ENCODE data around the gene IFNA17.
"Not testable (repeated sequence)": the region's sequence is repeated elsewhere in the genome, so short reads cannot be mapped to it uniquely, and the experiment has no call there.

The IFNA17 gene

DNA sequence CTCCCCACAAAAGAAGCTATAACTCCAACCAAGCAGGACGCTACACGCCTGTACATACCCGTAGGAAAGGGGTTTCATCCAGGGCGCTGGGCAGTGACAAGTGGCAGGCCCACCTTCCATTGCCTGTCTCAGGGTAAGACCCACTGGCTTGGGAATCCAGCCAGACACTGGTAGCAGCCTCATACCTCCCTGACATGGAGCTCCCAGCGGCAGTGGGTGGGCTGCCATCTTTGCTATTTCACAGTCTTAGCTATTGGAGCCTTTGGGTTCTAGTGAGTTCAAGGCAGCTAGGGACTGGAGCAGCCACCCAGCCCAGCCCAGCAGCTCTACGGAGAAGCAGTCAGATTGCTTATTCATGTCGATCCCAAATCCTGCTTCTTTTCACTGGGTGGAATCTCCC, 17.7 kb downstream of the IFNA17 start:
- no peak for DNase-seq

DNA sequence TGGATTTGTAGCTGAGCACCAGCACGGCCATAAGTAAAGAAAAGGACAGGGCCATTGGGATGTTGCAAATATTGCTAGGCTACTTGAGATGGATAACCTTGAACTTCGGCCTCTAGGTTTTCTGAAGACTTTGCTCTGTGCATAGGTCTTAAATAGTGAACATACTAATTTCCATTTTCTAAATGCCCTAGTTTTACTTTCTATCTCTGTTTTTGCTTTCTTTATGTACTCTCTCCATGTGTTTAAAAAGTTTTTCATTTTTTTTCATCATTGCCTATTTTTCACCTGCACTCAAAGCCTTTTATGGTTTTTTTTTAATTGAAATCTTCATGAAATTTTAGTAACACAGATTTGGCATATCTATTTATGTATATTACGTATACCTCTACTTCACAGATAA, 21.0 kb downstream of the IFNA17 start, which contains the start of gene IFNA10:
IFNA10 (minus strand) TSS at position 101 of the 400 bp plus-strand sequence; CDS start at position 55, 46 bp downstream.
- DNase-seq = not testable (repeated sequence)

DNA sequence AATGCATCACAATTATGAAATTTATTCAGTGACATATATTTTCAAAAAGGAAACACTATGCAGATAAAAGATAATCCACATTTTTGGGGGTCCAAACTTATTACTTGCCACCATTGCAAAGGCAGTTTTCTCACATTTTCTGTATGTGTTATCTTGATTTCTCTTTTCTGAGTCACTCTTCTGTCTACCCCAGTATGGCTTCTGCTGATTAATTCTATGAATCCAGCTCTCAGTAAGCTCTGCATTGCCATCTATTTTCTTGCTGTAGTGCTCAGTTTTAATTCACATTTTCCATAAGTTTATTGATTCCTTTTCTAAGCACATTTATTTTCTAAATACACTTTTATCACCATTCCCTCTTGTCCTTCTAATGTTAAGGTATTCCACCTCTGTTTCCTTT, 22.8 kb downstream of the IFNA17 start:
- no peak for DNase-seq

DNA sequence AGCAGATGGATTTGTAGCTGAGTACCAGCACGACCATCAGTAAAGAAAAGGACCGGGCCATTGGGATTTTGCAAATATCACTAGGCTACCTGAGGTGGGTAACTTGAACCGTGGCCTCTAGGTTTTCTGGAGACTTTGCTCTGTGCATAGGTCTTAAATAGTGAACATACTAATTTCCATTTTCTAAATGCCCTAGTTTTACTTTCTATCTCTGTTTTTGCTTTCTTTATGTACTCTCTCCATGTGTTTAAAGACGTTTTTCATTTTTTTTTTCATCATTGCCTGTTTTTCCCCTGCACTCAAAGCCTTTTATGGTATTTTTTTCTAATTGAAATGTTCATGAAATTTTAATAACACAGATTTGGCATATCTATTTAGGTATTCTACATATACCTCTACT, 25.9 kb downstream of the IFNA17 start, which contains the start of gene IFNA7:
IFNA7 (minus strand) TSS at position 101 of the 400 bp plus-strand sequence; CDS start at position 61, 40 bp downstream.
- not testable (repeated sequence) for DNase-seq

DNA sequence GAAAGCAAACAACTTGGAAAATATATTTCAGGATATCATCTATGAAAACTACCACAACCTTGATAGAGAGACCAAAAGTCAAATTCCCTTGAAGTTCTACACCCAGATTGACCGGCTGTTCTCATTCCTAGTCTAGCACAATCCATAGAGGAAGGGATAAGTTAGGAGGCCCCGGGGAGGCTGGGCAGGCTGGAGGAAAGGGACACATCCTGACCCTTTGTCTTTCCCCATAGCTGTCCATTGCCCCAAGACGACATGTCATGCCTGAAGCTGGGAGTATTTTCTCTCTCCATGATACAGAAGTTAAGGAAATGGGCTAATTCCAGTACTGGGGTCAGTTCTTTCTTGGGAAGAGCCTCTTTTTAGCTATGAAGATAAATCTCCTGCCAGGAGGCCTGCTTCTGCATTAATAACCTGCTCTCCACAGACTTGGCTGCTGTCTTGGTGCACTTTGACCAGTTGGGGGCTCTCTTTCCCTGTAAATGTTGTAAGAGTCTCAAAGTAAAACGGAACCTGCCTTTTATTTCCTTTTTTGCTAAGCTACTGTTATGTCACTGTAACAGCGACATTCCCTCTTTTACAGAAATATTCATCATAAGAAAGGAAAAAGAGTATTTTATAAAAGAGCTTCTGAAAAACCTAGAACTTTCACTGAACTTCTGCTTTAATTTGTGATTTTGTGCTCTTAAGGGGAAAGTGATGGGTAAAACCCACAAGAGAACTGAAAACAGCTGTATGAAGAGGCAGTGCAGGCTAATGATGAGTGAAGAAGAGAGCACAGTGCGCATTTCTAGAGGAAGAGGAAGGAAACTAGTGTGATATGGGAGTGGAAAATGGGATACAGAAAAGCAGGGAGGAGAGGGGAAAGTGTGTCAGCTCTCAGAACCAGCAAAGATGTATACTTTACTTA, 32.9 kb downstream of the IFNA17 start:
- DNase-seq = peak; percentile 26 to 38

DNA sequence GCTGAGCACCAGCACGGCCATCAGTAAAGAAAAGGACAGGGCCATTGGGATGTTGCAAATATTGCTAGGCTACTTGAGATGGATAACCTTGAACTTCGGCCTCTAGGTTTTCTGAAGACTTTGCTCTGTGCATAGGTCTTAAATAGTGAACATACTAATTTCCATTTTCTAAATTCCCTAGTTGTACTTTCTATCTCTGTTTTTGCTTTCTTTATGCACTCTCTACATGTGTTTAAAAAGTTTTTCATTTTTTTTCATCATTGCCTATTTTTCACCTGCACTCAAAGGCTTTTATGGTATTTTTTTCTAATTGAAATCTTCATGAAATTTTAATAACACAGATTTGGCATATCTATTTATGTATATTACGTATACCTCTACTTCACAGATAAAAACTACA, 40.5 kb downstream of the IFNA17 start, which contains the start of gene IFNA4:
IFNA4 (minus strand) TSS at position 101 of the 400 bp plus-strand sequence; CDS start at position 45, 56 bp downstream.
- DNase-seq = not testable (repeated sequence)

DNA sequence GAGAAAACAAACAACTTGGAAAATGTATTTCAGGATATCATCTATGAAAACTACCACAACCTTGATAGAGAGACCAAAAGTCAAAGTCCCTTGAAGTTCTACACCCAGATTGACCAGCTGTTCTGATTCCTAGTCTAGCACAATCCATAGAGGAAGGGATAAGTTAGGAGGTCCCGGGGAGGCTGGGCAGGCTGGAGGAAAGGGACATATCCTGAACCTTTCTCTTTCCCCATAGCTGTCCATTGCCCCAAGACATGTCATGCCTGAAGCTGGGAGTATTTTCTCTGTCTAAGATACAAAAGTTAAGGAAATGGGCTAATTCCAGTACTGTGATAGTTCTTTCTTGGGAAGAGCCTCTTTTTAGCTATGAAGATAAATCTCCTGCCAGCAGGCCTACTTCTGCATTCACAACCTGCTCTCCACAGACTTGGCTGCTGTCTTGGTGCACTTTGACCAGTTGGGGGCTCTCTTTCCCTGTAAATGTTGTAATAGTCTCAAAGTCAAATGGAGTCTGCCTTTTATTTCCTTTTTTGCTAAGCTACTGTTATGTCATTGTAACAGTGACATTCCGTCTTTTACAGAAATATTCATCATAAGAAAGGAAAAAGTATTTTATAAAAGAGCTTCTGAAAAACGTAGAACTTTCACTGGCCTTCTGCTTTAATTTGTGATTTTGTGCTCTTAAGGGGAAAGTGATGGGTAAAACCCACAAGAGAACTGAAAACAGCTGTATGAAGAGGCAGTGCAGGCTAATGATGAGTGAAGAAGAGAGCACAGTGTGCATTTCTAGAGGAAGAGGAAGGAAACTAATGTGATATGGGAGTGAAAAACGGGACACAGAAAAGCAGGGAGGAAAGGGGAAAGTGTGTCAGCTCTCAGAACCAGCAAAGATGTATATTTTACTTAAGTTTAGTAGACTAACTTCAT, 44.9 kb downstream of the IFNA17 start:
- DNase-seq = peak in 1 of 2 experiments; percentile 19

Measured in activated CD4-positive, alpha-beta T cell treated with anti-CD3 and anti-CD28 coated beads, Interleukin-2, amount 50 U/mL, for 48 hours (primary cell).